ENCODE data around the gene METRNL.

DNA sequence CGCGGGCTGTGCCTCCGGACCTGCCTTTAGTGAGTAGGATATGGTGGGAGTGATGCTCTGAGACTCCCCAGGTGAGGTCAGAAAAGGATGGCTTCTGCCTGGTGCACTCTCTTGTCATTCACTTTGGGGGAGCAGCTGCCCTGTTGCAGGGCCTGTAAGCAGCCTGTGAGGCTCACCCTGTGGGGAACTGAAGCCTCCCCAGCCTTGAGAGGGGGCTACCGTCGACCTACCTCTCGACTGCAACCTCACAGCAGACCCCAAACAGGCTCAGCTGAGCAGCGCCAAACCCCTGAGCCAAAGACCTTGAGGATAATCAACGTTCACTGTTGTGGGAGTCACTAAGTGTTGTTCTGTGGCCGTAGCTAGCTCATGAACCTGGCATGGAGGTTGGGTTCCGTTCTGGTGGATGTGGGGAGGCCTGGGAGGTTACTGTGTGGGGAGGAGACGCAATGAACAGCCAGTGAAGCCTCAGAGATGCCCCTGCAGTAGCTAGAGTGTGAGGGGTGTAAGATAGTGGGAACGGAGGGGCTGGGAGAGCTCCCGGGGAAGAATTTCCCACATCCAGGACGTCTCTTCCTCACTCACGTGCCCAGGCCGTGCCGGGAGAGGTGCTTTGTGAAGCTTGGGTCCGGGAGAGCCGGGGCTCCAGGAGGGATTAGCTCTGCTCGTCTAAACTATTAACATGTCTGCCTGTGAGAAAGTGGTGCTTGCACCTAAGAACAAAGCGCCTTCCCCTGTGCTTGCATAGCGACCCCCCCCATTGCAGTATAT lies 38.8 kb downstream of the METRNL start:
- TF ChIP-seq, protein P1, sequence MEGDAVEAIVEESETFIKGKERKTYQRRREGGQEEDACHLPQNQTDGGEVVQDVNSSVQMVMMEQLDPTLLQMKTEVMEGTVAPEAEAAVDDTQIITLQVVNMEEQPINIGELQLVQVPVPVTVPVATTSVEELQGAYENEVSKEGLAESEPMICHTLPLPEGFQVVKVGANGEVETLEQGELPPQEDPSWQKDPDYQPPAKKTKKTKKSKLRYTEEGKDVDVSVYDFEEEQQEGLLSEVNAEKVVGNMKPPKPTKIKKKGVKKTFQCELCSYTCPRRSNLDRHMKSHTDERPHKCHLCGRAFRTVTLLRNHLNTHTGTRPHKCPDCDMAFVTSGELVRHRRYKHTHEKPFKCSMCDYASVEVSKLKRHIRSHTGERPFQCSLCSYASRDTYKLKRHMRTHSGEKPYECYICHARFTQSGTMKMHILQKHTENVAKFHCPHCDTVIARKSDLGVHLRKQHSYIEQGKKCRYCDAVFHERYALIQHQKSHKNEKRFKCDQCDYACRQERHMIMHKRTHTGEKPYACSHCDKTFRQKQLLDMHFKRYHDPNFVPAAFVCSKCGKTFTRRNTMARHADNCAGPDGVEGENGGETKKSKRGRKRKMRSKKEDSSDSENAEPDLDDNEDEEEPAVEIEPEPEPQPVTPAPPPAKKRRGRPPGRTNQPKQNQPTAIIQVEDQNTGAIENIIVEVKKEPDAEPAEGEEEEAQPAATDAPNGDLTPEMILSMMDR (conservative IDR thresholded peaks at IDR 0.05), result no peak
- TF ChIP-seq EZH2 (IDR thresholded peaks at IDR 0.05; ENCODE audit: low read depth), result no peak

Data from PC-9 (cell line).